H1 (cell line): ENCODE measurements around the gene TNIP3. TPM values are rescaled to one million over a fixed set of nuclear protein-coding genes. Genes with fewer than 3 reads are reported as not detected.

Experiments
- CTCF ChIA-PET: fragments of 300-600 bp; sonication (Branson Sonifier 250); formaldehyde crosslinking; loops from one replicate; lab custom pipeline; 2021; ENCODE audit not compliant: partially characterized antibody; lab: Charles Lee
- POLR2A ChIA-PET: fragments of 300-600 bp; sonication (Branson Sonifier 250); formaldehyde crosslinking; loops from one replicate; lab custom pipeline; 2021; ENCODE audit warnings: inconsistent platforms; ENCODE audit not compliant: partially characterized antibody; lab: Charles Lee
- DNase-seq, 2 experiments: peaks; one replicate each; pipeline versions ENCODE4 v3.0.0 to v3.0.0-alpha.2; 2010 to 2022; ENCODE audit warnings: low spot score in 2 of 2, low read depth in 1 of 2, mixed read lengths in 1 of 2
- FAIRE-seq: peaks from 2 replicates; lab custom pipeline; 2011; peaks lifted over from hg19 to GRCh38; lab: Jason Lieb, UNC
- H2AFZ ChIP-seq: 2 replicates; pipeline ENCODE4 v1.8.1; 2012; ENCODE audit warnings: low read length, inconsistent platforms
- H2AK5ac ChIP-seq: 2 replicates; pipeline ENCODE4 v1.6.1; 2013; ENCODE audit warnings: low read depth, low read length
- H2BK120ac ChIP-seq: replicated peaks from 2 replicates; pipeline ENCODE3; 2013; ENCODE audit warnings: low read depth, low read length, inconsistent platforms
- H2BK12ac ChIP-seq: 2 replicates; pipeline ENCODE4 v1.6.1; 2013; ENCODE audit warnings: low read depth, low read length
- H2BK15ac ChIP-seq: 2 replicates; pipeline ENCODE4 v1.6.1; 2013; ENCODE audit warnings: low read length
- H2BK20ac ChIP-seq: 2 replicates; pipeline ENCODE4 v1.6.1; 2013; ENCODE audit warnings: low read length
- H2BK5ac ChIP-seq: 2 replicates; pipeline ENCODE4 v1.6.1; 2013; ENCODE audit warnings: low read depth, low read length
- H3K14ac ChIP-seq: 2 replicates; pipeline ENCODE4 v1.6.1; 2013; ENCODE audit warnings: inconsistent platforms; ENCODE audit not compliant: insufficient read length
- H3K18ac ChIP-seq: 2 replicates; pipeline ENCODE4 v1.6.1; 2013; ENCODE audit warnings: low read length; ENCODE audit errors: extremely low read depth
- H3K23ac ChIP-seq: 2 replicates; pipeline ENCODE4 v1.6.1; 2013; ENCODE audit warnings: inconsistent platforms; ENCODE audit not compliant: insufficient read length
- H3K23me2 ChIP-seq: 2 replicates; pipeline ENCODE4 v1.6.1; 2013; ENCODE audit warnings: low read depth, low read length
- H3K27ac ChIP-seq: 2 replicates; pipeline ENCODE4 v1.6.1; 2011; ENCODE audit warnings: low read depth, low read length, inconsistent platforms
- H3K27me3 ChIP-seq, 4 experiments: replicated peaks in 1 of 4; 1 replicate in 1 of 4; 2 replicates in 3 of 4; pipeline versions ENCODE4 v1.6.1 to v1.8.1; 2011 to 2013; ENCODE audit warnings: low read length in 3 of 4, mild to moderate bottlenecking in 3 of 4, inconsistent platforms in 2 of 4, mixed read lengths in 2 of 4, moderate library complexity in 1 of 4; ENCODE audit not compliant: control insufficient read depth in 3 of 4, insufficient read depth in 3 of 4; ENCODE audit errors: extremely low read depth in 1 of 4
- H3K36me3 ChIP-seq, 4 experiments: 2 replicates each; pipeline versions ENCODE4 v1.6.1 to v1.8.1; 2011 to 2013; ENCODE audit warnings: mild to moderate bottlenecking in 4 of 4, low read length in 3 of 4, moderate library complexity in 2 of 4, control low read depth in 1 of 4, inconsistent platforms in 1 of 4; ENCODE audit not compliant: insufficient read depth in 4 of 4, control insufficient read depth in 2 of 4
- H3K4ac ChIP-seq: replicated peaks from 2 replicates; pipeline ENCODE3; 2013; ENCODE audit warnings: low read length, low read depth, mixed read lengths, inconsistent platforms; ENCODE audit not compliant: insufficient read length
- H3K4me1 ChIP-seq, 4 experiments: replicated peaks in 1 of 4; 1 replicate in 1 of 4; 2 replicates in 3 of 4; pipeline versions ENCODE4 v1.6.1 to v1.8.1; 2011 to 2013; ENCODE audit warnings: low read length in 3 of 4, inconsistent platforms in 2 of 4, mixed read lengths in 1 of 4; ENCODE audit not compliant: insufficient read depth in 4 of 4, control insufficient read depth in 3 of 4
- H3K4me2 ChIP-seq, 2 experiments: 2 replicates each; pipeline versions ENCODE4 v1.6.1 to v1.8.1; 2011 to 2013; ENCODE audit warnings: low read depth in 2 of 2, low read length in 2 of 2, control low read depth in 1 of 2, inconsistent platforms in 1 of 2, mild to moderate bottlenecking in 1 of 2; ENCODE audit not compliant: insufficient read depth in 1 of 2
- H3K4me3 ChIP-seq, 4 experiments: fragments of 200-600, 300-600 bp in 1 of 4; sonication (generic), shearing (Covaris generic), sonication (Bioruptor Twin) in 1 of 4; 2 replicates each; pipeline versions ENCODE4 v1.5.1 to v1.8.1; 2011 to 2016; ENCODE audit warnings: low read length in 4 of 4, low read depth in 3 of 4, control low read depth in 2 of 4, inconsistent platforms in 2 of 4, mild to moderate bottlenecking in 2 of 4, mixed read lengths in 1 of 4, moderate library complexity in 1 of 4; ENCODE audit not compliant: insufficient read depth in 2 of 4; ENCODE audit errors: extremely low read depth in 1 of 4
- H3K56ac ChIP-seq: replicated peaks from 2 replicates; pipeline ENCODE3; 2013; ENCODE audit warnings: low read depth, mild to moderate bottlenecking, mixed read lengths, low read length, inconsistent platforms; ENCODE audit not compliant: insufficient read length
- H3K79me1 ChIP-seq: 2 replicates; pipeline ENCODE4 v1.6.1; 2013; ENCODE audit warnings: low read depth, low read length, control low read depth
- H3K79me2 ChIP-seq, 2 experiments: 2 replicates each; pipeline versions ENCODE4 v1.6.1 to v1.8.1; 2012 to 2013; ENCODE audit warnings: low read length in 2 of 2, mild to moderate bottlenecking in 2 of 2, inconsistent platforms in 1 of 2; ENCODE audit not compliant: insufficient read depth in 2 of 2, control insufficient read depth in 1 of 2
- H3K9ac ChIP-seq, 4 experiments: replicated peaks in 1 of 4; 1 replicate in 1 of 4; 2 replicates in 3 of 4; pipeline versions ENCODE4 v1.6.1 to v1.8.1; 2011 to 2013; ENCODE audit warnings: low read depth in 3 of 4, low read length in 3 of 4, control low read depth in 2 of 4, mild to moderate bottlenecking in 2 of 4, moderate library complexity in 2 of 4, inconsistent platforms in 1 of 4; ENCODE audit errors: extremely low read depth in 1 of 4
- H3K9me3 ChIP-seq, 2 experiments: 2 replicates each; pipeline versions ENCODE4 v1.6.1 to v1.8.1; 2012 to 2013; ENCODE audit warnings: mild to moderate bottlenecking in 2 of 2, moderate library complexity in 2 of 2, control low read depth in 1 of 2, inconsistent platforms in 1 of 2, low read depth in 1 of 2, low read length in 1 of 2, mixed read lengths in 1 of 2; ENCODE audit not compliant: insufficient read depth in 2 of 2
- H4K20me1 ChIP-seq, 2 experiments: replicated peaks in 1 of 2; 2 replicates each; pipeline versions ENCODE3 to v1.8.1; 2011 to 2013; ENCODE audit warnings: inconsistent platforms in 2 of 2, low read length in 2 of 2, mild to moderate bottlenecking in 1 of 2; ENCODE audit not compliant: insufficient read depth in 2 of 2, control insufficient read depth in 1 of 2
- H4K5ac ChIP-seq: 2 replicates; pipeline ENCODE4 v1.6.1; 2013; ENCODE audit warnings: low read length, low read depth, mixed read lengths, inconsistent platforms; ENCODE audit not compliant: insufficient read length
- H4K8ac ChIP-seq: 2 replicates; pipeline ENCODE4 v1.8.0; 2013; ENCODE audit warnings: mild to moderate bottlenecking, moderate library complexity, low read length, inconsistent platforms; ENCODE audit not compliant: insufficient read depth; ENCODE audit errors: extremely low read depth
- H4K91ac ChIP-seq: replicated peaks from 2 replicates; pipeline ENCODE3; 2013; ENCODE audit warnings: low read length, mixed read lengths, inconsistent platforms; ENCODE audit not compliant: insufficient read length
- EGR1 ChIP-seq: IDR thresholded peaks from 2 replicates; pipeline ENCODE4 v1.6.1; 2011; ENCODE audit warnings: low read depth, low read length, borderline replicate concordance
- RAD21 ChIP-seq, 2 experiments: IDR thresholded peaks in 1 of 2; conservative IDR thresholded peaks in 1 of 2; 2 replicates each; pipeline ENCODE4 v1.6.1; 2011; ENCODE audit warnings: low read depth in 2 of 2, low read length in 2 of 2, improper control_type of control experiment in 1 of 2, inconsistent platforms in 1 of 2, mild to moderate bottlenecking in 1 of 2, moderate library complexity in 1 of 2
- polyA plus RNA-seq, 7 experiments: library from polyadenylated mRNA; depleted of rRNA in 3 of 7; stranded (reverse) in 5 of 7; unstranded in 2 of 7; fragments of >200 nt in 5 of 7; fragments of 200-250 nt in 2 of 7; gene quantifications; 1 replicate in 5 of 7; 2 replicates in 1 of 7; 4 replicates in 1 of 7; pipeline versions ENCODE4 v1.2.1 to v1.2.3, GENCODE V29; 2011 to 2013; ENCODE audit warnings: missing spikeins in 2 of 7, mixed read lengths in 2 of 7
- total RNA-seq: library from RNA; stranded (reverse); fragmentation: NEBNext Ultra II Directional; extraction: Animal tissue kit (Norgen Biotek cat#: 25700); gene quantifications from 2 replicates; pipeline ENCODE4 v1.2.1, GENCODE V29; 2021

Gene TNIP3
- total and polyA plus RNA-seq, 2 of the 8 experiments (the other 6 are each of a cell fraction or from before 2014, with no cell fraction given), result not detected

- H3K4me1 ChIP-seq, result no peaks in the 10 kb centered on the region
- H3K9ac ChIP-seq, result no peak overlapping the region
- H2BK12ac ChIP-seq, result no peak overlapping the region
- no peak overlapping the region for H2AK5ac ChIP-seq
- no peak overlapping the region for H3K23ac ChIP-seq
- H3K23me2 ChIP-seq, result no peaks in the 10 kb centered on the region
- H3K4me3 ChIP-seq, result no peak overlapping the region
- FAIRE-seq, result no peak
- H2BK5ac ChIP-seq, result no peak overlapping the region
- no peak overlapping the region for H4K91ac ChIP-seq
- H2BK120ac ChIP-seq, result no peak overlapping the region
- ChIA-PET CTCF (no interaction called here), POLR2A (no interaction called here)
- no peaks in the 10 kb centered on the region for H3K9me3 ChIP-seq
- H4K5ac ChIP-seq, result no peak overlapping the region
- H3K36me3 ChIP-seq, result no peaks in the 10 kb centered on the region
- H2BK15ac ChIP-seq, result no peak overlapping the region
- no peaks in the 10 kb centered on the region for H3K79me1 ChIP-seq
- no peak overlapping the region for H3K18ac ChIP-seq
- H3K56ac ChIP-seq, result no peak overlapping the region
- H2BK20ac ChIP-seq, result no peak overlapping the region
- no peak overlapping the region for H2AFZ ChIP-seq
- DNase-seq, result no peak
- no peak overlapping the region for H3K27ac ChIP-seq
- TF ChIP-seq EGR1 (no peak), RAD21 (IDR thresholded peaks at IDR 0.05 in 1 of 2, conservative IDR thresholded peaks at IDR 0.05 in 1 of 2; ENCODE audit: low read depth in 2 of 2, low read length in 2 of 2) (no peak)
- H3K4ac ChIP-seq, result no peak overlapping the region
- no peaks in the 10 kb centered on the region for H3K79me2 ChIP-seq
- H3K4me2 ChIP-seq, result no peak overlapping the region
- H3K14ac ChIP-seq, result no peak overlapping the region
- H4K8ac ChIP-seq, result no peak overlapping the region
- no peaks in the 10 kb centered on the region for H4K20me1 ChIP-seq
- no peaks in the 10 kb centered on the region for H3K27me3 ChIP-seq
Observed at GRCh38 chr4:121143131-121143530, 21.0 kb downstream of the TNIP3 start.
